Adipose tissue (tissue), 3 donors: ENCODE results near the gene SERPINB1. TPM values are rescaled to one million over a fixed set of nuclear protein-coding genes. Genes with fewer than 3 reads are reported as not detected.

ENCODE experiments used
- H3K27ac ChIP-seq: one replicate; pipeline ENCODE4 v1.5.1; 2013; ENCODE audit warnings: low read depth, low read length
- WGBS, 3 donors: extraction: QIAGEN DNeasy Blood & Tissue Kit; methylation state at CpG; one replicate each; pipeline ENCODE4 v1.1.7; 2013; 5-methylcytosine and 5-hydroxymethylcytosine counted together
- polyA plus RNA-seq, 3 donors: library from polyadenylated mRNA; stranded (reverse); fragments of 200-250 nt; gene quantifications; one replicate each; pipeline ENCODE4 v1.2.3, GENCODE V29; 2013
- donor health status: healthy with polysubstance abuse.
- donor health status: Bipolar disorder and iron deficiency.
- donor health status: healthy.

Gene SERPINB1
- polyA plus RNA-seq, 3 donors, result 54.0 to 299 (median 65.1) TPM

DNA sequence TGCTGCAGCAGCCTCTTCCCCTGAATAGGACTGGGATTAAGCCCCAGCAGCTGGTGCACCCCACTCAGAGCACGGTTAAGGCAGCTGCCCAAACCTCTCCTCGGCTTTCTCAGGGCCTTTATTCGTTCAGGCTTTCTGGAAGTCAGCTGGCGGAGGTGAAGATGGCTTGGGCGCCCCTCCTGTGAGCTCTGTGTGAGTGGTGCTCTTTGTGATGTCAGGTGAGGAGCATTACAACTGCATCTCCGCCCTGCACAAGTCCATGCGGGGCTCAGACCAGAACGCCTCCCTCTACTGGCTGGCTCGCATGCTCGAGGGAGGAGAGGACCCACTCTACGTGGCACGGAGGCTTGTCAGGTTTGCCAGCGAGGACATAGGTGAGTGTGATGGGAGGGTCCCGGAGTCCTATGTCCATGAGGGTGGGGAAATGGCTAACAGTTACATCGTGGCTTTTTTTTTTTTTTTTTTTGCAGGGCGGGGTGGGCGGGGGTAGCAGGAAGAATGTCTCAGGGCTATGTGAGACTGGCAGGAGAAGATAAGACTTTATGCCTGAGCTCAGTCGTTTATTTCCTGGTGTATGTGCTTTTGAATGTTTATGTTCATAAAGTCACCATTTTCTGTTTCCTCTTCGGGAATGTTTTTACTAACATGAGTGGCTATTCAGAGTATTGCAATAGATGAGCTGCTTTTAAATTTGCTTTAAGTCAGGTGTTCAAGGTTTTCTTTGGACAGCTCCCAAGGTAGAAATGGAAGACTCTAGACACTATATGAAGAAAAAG is 58.3 kb downstream of the SERPINB1 start:
- H3K27ac ChIP-seq, result no peak overlapping the region
- WGBS, 3 donors, result 50 to 62% (median 58%) methylated on average over 19 of the region's 19 CpGs

DNA sequence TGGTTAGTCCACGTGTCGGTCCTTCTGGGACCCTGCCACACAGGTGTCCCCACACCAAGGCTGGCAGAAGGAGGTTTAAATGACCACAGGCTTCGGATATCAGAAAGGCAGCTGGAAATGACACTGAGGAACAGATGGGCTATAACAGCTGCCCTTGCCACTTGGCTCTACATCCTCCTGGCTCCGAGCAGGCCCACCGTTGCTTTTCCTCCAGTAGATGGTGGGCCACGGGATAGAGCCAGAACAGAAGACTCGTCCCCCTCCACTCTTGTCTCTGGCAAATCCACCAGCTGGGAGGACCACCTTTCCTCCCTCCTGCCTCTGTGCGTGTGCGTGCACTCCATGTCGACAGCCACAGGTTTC is 58.9 kb downstream of the SERPINB1 start:
- no peak overlapping the region for H3K27ac ChIP-seq
- 68 to 87% (median 72%) methylated on average over 10 of the region's 10 CpGs for WGBS, 3 donors

DNA sequence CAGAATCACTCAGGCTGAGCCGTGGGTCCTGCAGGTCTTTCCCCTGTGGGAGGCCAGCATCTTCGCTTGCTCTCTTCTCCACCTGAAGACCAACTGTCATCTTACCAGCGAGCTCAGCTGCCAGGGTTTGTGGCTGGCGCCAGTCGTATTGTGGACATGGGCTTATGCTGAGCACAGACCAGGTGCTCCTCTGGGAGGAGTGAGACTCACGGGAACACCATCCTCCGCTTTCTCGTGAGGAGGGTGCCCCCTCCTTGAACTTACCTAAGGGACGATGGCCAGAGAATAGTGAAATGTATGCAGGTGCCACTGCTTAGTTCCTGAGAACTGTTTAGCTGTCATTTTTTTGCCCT is 59.3 kb downstream of the SERPINB1 start:
- H3K27ac ChIP-seq, result no peak overlapping the region
- WGBS, 3 donors, result 85 to 86% (median 85%) methylated on average over 9 of the region's 9 CpGs

Other genes starting within 250 kb of the SERPINB1 start
- under 1 TPM; 0.25 to 0.34 (median 0.32) TPM for gene MYLK4, start 90.9 kb downstream of the SERPINB1 start, polyA plus RNA-seq
- gene WRNIP1, start 76.5 kb downstream of the SERPINB1 start, polyA plus RNA-seq, result 10 to 100 TPM; 21.1 to 28.5 (median 27.5) TPM
- 1 to 10 TPM; 1.2 to 9.1 (median 7.4) TPM for gene SERPINB9, start 61.4 kb upstream of the SERPINB1 start, polyA plus RNA-seq
- 100 to 1,000 TPM; 105 to 166 (median 139) TPM for gene SERPINB6, start 129.7 kb upstream of the SERPINB1 start, polyA plus RNA-seq
- 10 to 100 TPM; 20.1 to 99.5 (median 73.4) TPM for gene NQO2, start 158.0 kb upstream of the SERPINB1 start, polyA plus RNA-seq
- gene RIPK1, start 226.6 kb upstream of the SERPINB1 start, polyA plus RNA-seq, result 10 to 100 TPM; 10.3 to 21.4 (median 20.0) TPM